ENCODE results near the gene PAIP1. TPM values are rescaled to one million over a fixed set of nuclear protein-coding genes. Genes with fewer than 3 reads are reported as not detected.
A peak's percentile ranks its signal among the peaks of the same experiment; 100 is the strongest.
"Not testable (repeated sequence)": the region's sequence is repeated elsewhere in the genome, so short reads cannot be mapped to it uniquely, and the experiment has no call there.

Gene PAIP1
- total and polyA plus RNA-seq, 4 donors = 58.6 to 65.8 (median 63.2) TPM

- intact Hi-C loops (cut with DNase I); H3K4me3 ChIP-seq (ENCODE audit: low read length in 2 of 2); DNase-seq; H3K9me3 ChIP-seq (ENCODE audit: control insufficient read depth, low read length); H3K27ac ChIP-seq (ENCODE audit: low read depth in 1 of 2, low read length in 2 of 2); H3K4me1 ChIP-seq (ENCODE audit: control insufficient read depth in 1 of 2, insufficient read depth in 2 of 2, low read length in 2 of 2); ATAC-seq (ENCODE audit: low FRiP score); H3K27me3 ChIP-seq (ENCODE audit: control insufficient read depth in 1 of 2, insufficient read depth in 2 of 2, low read length in 1 of 2); H3K36me3 ChIP-seq (ENCODE audit: control insufficient read depth in 1 of 2, insufficient read depth in 2 of 2, low read length in 1 of 2): not testable (repeated sequence)
- 85 to 86% methylated on average over 10 of the region's 10 CpGs for WGBS, 2 donors
Measured at GRCh38 chr5:43580402-43581210, 23.7 kb upstream of the PAIP1 start.

DNA sequence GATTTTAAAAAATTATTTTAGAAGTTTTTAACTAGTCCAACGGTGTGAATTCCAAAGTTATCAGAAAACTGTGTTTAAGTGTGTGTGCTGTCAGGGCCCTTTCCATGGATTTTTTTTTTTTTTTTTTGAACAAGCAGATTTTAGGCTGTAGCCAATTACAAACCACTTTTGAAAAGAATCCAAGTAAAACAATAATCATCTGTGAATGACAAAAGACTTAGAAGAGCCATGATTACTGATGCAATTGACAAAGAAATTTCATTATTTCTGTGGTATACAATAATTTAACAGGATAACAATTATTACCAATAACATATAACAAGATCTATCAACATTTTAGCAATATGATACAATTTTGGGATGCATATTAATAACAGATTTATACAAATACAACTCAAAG lies 16.2 kb upstream of the PAIP1 start:
- Histone ChIP-seq H3K27me3 (ENCODE audit: control insufficient read depth in 1 of 2, insufficient read depth in 2 of 2, low read length in 1 of 2) (no peaks in the 10 kb centered on the region), H3K4me1 (ENCODE audit: control insufficient read depth in 1 of 2, insufficient read depth in 2 of 2, low read length in 2 of 2) (no peaks in the 10 kb centered on the region), H3K36me3 (ENCODE audit: control insufficient read depth in 1 of 2, insufficient read depth in 2 of 2, low read length in 1 of 2) (peaks cover 0 to 3% of the 10 kb centered on the region in 2 donors), H3K4me3 (ENCODE audit: low read length in 2 of 2) (no peak overlapping the region), H3K9me3 (ENCODE audit: control insufficient read depth, low read length) (no peaks in the 10 kb centered on the region), H3K27ac (ENCODE audit: low read depth in 1 of 2, low read length in 2 of 2) (no peak overlapping the region)
- ATAC-seq (ENCODE audit: low FRiP score) (no peak), DNase-seq (no peak)
- intact Hi-C loops (cut with DNase I) = no loop called here
- WGBS, 2 donors = 7% methylated on average over 1 of the region's 1 CpG

DNA sequence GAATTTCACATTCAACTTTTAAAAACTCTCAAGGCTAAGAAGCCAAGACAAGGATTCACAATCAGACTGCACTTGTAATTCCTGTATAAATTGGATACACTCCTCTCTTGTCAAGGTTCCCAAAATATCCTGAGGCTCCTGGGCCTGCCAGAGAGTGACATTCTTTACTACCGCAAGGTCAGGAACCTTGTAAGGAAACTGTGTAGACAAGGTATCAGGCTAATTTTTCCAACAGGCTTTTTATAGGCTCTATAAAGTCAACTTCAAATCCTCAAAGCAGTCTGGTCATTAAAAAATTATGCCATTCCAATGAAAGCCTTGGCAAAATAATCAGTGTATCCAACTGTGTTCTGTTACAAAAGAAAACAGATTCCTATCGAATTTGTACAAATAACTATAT lies 15.5 kb upstream of the PAIP1 start:
- Histone ChIP-seq H3K27ac (ENCODE audit: low read depth in 1 of 2, low read length in 2 of 2) (no peak overlapping the region), H3K27me3 (ENCODE audit: control insufficient read depth in 1 of 2, insufficient read depth in 2 of 2, low read length in 1 of 2) (no peaks in the 10 kb centered on the region), H3K4me3 (ENCODE audit: low read length in 2 of 2) (no peak overlapping the region), H3K36me3 (ENCODE audit: control insufficient read depth in 1 of 2, insufficient read depth in 2 of 2, low read length in 1 of 2) (peaks cover 0 to 3% of the 10 kb centered on the region in 2 donors), H3K9me3 (ENCODE audit: control insufficient read depth, low read length) (no peaks in the 10 kb centered on the region), H3K4me1 (ENCODE audit: control insufficient read depth in 1 of 2, insufficient read depth in 2 of 2, low read length in 2 of 2) (no peaks in the 10 kb centered on the region)
- no peak for DNase-seq
- no peak for ATAC-seq (ENCODE audit: low FRiP score)
- WGBS, 2 donors = 1 to 10% methylated on average over 2 of the region's 2 CpGs
- intact Hi-C loops (cut with DNase I) = no loop called here

- 6 to 9% methylated on average over 5 of the region's 5 CpGs for WGBS, 2 donors
- no peaks in the 10 kb centered on the region for H3K36me3 ChIP-seq (ENCODE audit: control insufficient read depth in 1 of 2, insufficient read depth in 2 of 2, low read length in 1 of 2)
- DNase-seq (no peak), ATAC-seq (ENCODE audit: low FRiP score) (peak; percentile 53)
- H3K4me1 ChIP-seq (ENCODE audit: control insufficient read depth in 1 of 2, insufficient read depth in 2 of 2, low read length in 2 of 2) = no peaks in the 10 kb centered on the region
- H3K27ac ChIP-seq (ENCODE audit: low read depth in 1 of 2, low read length in 2 of 2) = no peak overlapping the region
- no peaks in the 10 kb centered on the region for H3K27me3 ChIP-seq (ENCODE audit: control insufficient read depth in 1 of 2, insufficient read depth in 2 of 2, low read length in 1 of 2)
- intact Hi-C loops (cut with DNase I) = no loop called here
- H3K9me3 ChIP-seq (ENCODE audit: control insufficient read depth, low read length) = no peaks in the 10 kb centered on the region
- H3K4me3 ChIP-seq (ENCODE audit: low read length in 2 of 2) = peak overlapping the region; percentile 48 to 54
Measured at GRCh38 chr5:43571237-43571636, 14.4 kb upstream of the PAIP1 start.

DNA sequence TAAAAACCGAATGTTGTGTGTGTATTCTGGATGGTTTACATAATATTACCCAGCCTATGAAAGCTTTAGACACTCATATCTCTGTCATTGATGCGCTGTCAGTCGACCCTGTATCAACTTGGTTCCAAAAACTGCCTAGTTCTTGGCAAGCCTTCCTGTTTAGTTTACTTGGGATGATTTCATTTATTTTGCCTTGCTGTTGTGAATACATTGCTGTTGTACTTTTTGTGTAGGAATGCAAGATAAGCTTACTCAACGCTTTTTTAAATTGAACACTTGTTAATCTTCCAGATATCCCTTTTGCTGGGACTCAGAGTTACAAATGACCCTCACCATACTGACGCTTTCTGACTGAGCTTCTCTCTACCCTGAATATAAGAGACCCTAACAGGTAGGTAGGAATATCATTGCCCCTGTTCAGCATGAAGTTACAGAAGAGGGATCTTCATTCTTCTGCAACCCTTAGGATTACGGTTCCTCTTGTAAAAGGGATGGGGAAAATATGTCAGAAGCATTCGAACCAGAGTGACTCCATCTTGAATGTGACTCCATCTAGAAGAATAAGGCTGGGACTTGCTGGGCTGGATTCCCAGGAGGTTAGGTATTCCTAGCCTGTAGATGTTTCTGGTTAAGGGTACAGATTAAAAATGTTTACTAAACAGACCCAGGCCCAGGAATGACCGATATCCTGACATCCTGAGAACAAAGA lies 13.7 kb upstream of the PAIP1 start:
- WGBS, 2 donors = 62 to 67% methylated on average over 8 of the region's 8 CpGs
- Histone ChIP-seq H3K9me3 (ENCODE audit: control insufficient read depth, low read length) (no peaks in the 10 kb centered on the region), H3K4me1 (ENCODE audit: control insufficient read depth in 1 of 2, insufficient read depth in 2 of 2, low read length in 2 of 2) (no peaks in the 10 kb centered on the region), H3K27me3 (ENCODE audit: control insufficient read depth in 1 of 2, insufficient read depth in 2 of 2, low read length in 1 of 2) (no peaks in the 10 kb centered on the region), H3K36me3 (ENCODE audit: control insufficient read depth in 1 of 2, insufficient read depth in 2 of 2, low read length in 1 of 2) (no peaks in the 10 kb centered on the region), H3K27ac (ENCODE audit: low read depth in 1 of 2, low read length in 2 of 2) (no peak overlapping the region), H3K4me3 (ENCODE audit: low read length in 2 of 2) (peak overlapping the region; percentile 48 to 54)
- DNase-seq = no peak
- no peak for ATAC-seq (ENCODE audit: low FRiP score)
- intact Hi-C loops (cut with DNase I) = no loop called here

GRCh38 chr5:43569236-43569746 lies 12.4 kb upstream of the PAIP1 start:
- intact Hi-C loops (cut with DNase I) = no loop called here
- Histone ChIP-seq H3K4me1 (ENCODE audit: control insufficient read depth in 1 of 2, insufficient read depth in 2 of 2, low read length in 2 of 2) (no peaks in the 10 kb centered on the region), H3K9me3 (ENCODE audit: control insufficient read depth, low read length) (no peaks in the 10 kb centered on the region), H3K27me3 (ENCODE audit: control insufficient read depth in 1 of 2, insufficient read depth in 2 of 2, low read length in 1 of 2) (no peaks in the 10 kb centered on the region), H3K36me3 (ENCODE audit: control insufficient read depth in 1 of 2, insufficient read depth in 2 of 2, low read length in 1 of 2) (no peaks in the 10 kb centered on the region), H3K27ac (ENCODE audit: low read depth in 1 of 2, low read length in 2 of 2) (no peak overlapping the region), H3K4me3 (ENCODE audit: low read length in 2 of 2) (no peak overlapping the region)
- WGBS, 2 donors = 91 to 93% methylated on average over 4 of the region's 4 CpGs
- DNase-seq (no peak), ATAC-seq (ENCODE audit: low FRiP score) (no peak)

DNA sequence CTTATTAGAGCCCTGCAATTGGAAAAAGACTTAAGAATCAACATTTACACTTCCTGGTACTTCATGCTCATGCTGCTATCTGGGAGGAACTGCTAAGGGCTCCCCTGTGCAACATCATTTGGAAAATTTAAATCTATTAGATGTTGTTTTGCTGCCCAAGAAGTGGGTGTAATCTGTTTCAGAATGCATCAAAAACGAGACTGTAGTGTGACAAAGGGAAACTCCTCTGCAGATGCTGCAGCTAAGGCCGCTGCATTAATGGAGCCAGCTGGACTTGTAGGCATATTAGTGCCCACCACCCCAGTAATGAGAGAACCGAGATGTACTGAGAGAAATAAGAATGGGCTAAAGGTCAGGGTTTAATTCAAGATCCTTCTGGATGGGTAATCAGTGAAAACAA lies 11.1 kb upstream of the PAIP1 start:
- ATAC-seq (ENCODE audit: low FRiP score) (no peak), DNase-seq (no peak)
- Histone ChIP-seq H3K9me3 (ENCODE audit: control insufficient read depth, low read length) (no peaks in the 10 kb centered on the region), H3K4me1 (ENCODE audit: control insufficient read depth in 1 of 2, insufficient read depth in 2 of 2, low read length in 2 of 2) (no peaks in the 10 kb centered on the region), H3K27ac (ENCODE audit: low read depth in 1 of 2, low read length in 2 of 2) (no peak overlapping the region), H3K4me3 (ENCODE audit: low read length in 2 of 2) (no peak overlapping the region), H3K27me3 (ENCODE audit: control insufficient read depth in 1 of 2, insufficient read depth in 2 of 2, low read length in 1 of 2) (no peaks in the 10 kb centered on the region), H3K36me3 (ENCODE audit: control insufficient read depth in 1 of 2, insufficient read depth in 2 of 2, low read length in 1 of 2) (no peaks in the 10 kb centered on the region)
- intact Hi-C loops (cut with DNase I) = no loop called here
- 92 to 93% methylated on average over 3 of the region's 3 CpGs for WGBS, 2 donors

DNA sequence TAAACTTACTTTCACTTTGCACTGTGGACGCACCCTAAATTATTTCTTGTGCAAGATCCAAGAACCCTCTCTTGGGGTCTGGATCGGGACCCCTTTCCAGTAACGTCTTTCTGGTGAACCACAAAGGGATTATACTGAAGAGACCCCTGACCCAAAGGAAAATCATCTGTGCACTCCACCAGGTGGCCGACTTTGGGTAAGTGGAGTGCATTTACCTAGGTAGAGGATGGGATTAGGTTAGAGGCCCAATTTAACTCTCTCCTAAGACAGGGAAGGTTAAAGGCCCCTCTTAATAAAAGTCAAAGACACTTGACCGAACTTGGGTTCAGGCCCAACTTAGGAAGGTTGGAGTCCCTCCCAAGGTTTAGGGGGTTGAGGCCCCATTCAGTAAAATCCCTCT lies 8.2 kb upstream of the PAIP1 start:
- ATAC-seq (ENCODE audit: low FRiP score) = no peak
- WGBS, 2 donors = 94 to 95% methylated on average over 5 of the region's 5 CpGs
- H3K27ac ChIP-seq (ENCODE audit: low read depth in 1 of 2, low read length in 2 of 2) = no peak overlapping the region
- H3K4me1 ChIP-seq (ENCODE audit: control insufficient read depth in 1 of 2, insufficient read depth in 2 of 2, low read length in 2 of 2) = no peaks in the 10 kb centered on the region
- no peaks in the 10 kb centered on the region for H3K9me3 ChIP-seq (ENCODE audit: control insufficient read depth, low read length)
- no peak for DNase-seq
- no peak overlapping the region for H3K4me3 ChIP-seq (ENCODE audit: low read length in 2 of 2)
- no peaks in the 10 kb centered on the region for H3K27me3 ChIP-seq (ENCODE audit: control insufficient read depth in 1 of 2, insufficient read depth in 2 of 2, low read length in 1 of 2)
- intact Hi-C loops (cut with DNase I) = no loop called here
- no peaks in the 10 kb centered on the region for H3K36me3 ChIP-seq (ENCODE audit: control insufficient read depth in 1 of 2, insufficient read depth in 2 of 2, low read length in 1 of 2)
